Mesendoderm (in vitro differentiated cells): ENCODE measurements around the gene MACROD2.

Experiments
- DNase-seq: peaks from one replicate; pipeline ENCODE4 v3.0.0; 2013
- H2AK5ac ChIP-seq: 2 replicates; pipeline ENCODE4 v1.6.1; 2013; ENCODE audit warnings: low read length, inconsistent platforms
- H2BK120ac ChIP-seq: 2 replicates; pipeline ENCODE4 v1.6.1; 2013; ENCODE audit warnings: low read depth, mild to moderate bottlenecking, low read length, moderate library complexity, mixed read lengths
- H2BK15ac ChIP-seq: replicated peaks from 2 replicates; pipeline ENCODE4 v1.6.1; 2013; ENCODE audit warnings: low read depth, mild to moderate bottlenecking, moderate library complexity
- H2BK5ac ChIP-seq: 2 replicates; pipeline ENCODE4 v1.6.1; 2013; ENCODE audit warnings: low read length, inconsistent platforms
- H3K18ac ChIP-seq: 2 replicates; pipeline ENCODE4 v1.6.1; 2013; ENCODE audit warnings: mild to moderate bottlenecking, low read length, mixed read lengths
- H3K23ac ChIP-seq: one replicate; pipeline ENCODE4 v1.6.1; 2013; ENCODE audit warnings: low read length
- H3K27ac ChIP-seq: 2 replicates; pipeline ENCODE4 v1.5.1; 2013; ENCODE audit warnings: low read depth, mild to moderate bottlenecking, inconsistent platforms, low read length, moderate library complexity
- H3K27me3 ChIP-seq: 2 replicates; pipeline ENCODE4 v1.6.1; 2013; ENCODE audit warnings: low read length, control low read depth, mild to moderate bottlenecking, inconsistent platforms; ENCODE audit not compliant: insufficient read depth, poor library complexity
- H3K36me3 ChIP-seq: 2 replicates; pipeline ENCODE4 v1.6.1; 2013; ENCODE audit warnings: low read length, inconsistent platforms; ENCODE audit not compliant: control insufficient read depth, insufficient read depth
- H3K4ac ChIP-seq: one replicate; pipeline ENCODE4 v1.6.1; 2013; ENCODE audit warnings: low read depth, mild to moderate bottlenecking, low read length, moderate library complexity
- H3K4me1 ChIP-seq: 2 replicates; pipeline ENCODE4 v1.6.1; 2013; ENCODE audit warnings: low read depth, low read length, inconsistent platforms; ENCODE audit not compliant: control insufficient read depth
- H3K4me2 ChIP-seq: 2 replicates; pipeline ENCODE4 v1.6.1; 2013; ENCODE audit warnings: low read length
- H3K4me3 ChIP-seq: 2 replicates; pipeline ENCODE4 v1.5.1; 2013; ENCODE audit warnings: mild to moderate bottlenecking, low read length
- H3K56ac ChIP-seq: one replicate; pipeline ENCODE4 v1.6.1; 2013; ENCODE audit warnings: low read length
- H3K79me1 ChIP-seq: 2 replicates; pipeline ENCODE4 v1.6.1; 2013; ENCODE audit warnings: low read length, inconsistent platforms
- H3K79me2 ChIP-seq: 2 replicates; pipeline ENCODE4 v1.6.1; 2013; ENCODE audit warnings: mild to moderate bottlenecking, low read length; ENCODE audit not compliant: control insufficient read depth, insufficient read depth
- H3K9ac ChIP-seq: 2 replicates; pipeline ENCODE4 v1.6.1; 2013; ENCODE audit warnings: low read length, inconsistent platforms
- H4K5ac ChIP-seq: one replicate; pipeline ENCODE4 v1.6.1; 2013; ENCODE audit warnings: low read length
- H4K8ac ChIP-seq: one replicate; pipeline ENCODE4 v1.6.1; 2013; ENCODE audit warnings: low read depth, mild to moderate bottlenecking, control low read depth, low read length, moderate library complexity
- WGBS: extraction: QIAGEN DNeasy Blood & Tissue Kit; methylation state at CpG from one replicate; pipeline ENCODE4 v1.1.7; 2013; ENCODE audit warnings: low lambda C conversion rate, missing lambda C conversion rate; ENCODE audit not compliant: insufficient coverage; ENCODE audit errors: extremely low coverage; 5-methylcytosine and 5-hydroxymethylcytosine counted together

The MACROD2 gene

GRCh38 chr20:14126856-14127255 lies 131.5 kb downstream of the MACROD2 start:
- no peak overlapping the region for H3K9ac ChIP-seq
- H3K79me2 ChIP-seq: no peaks in the 10 kb centered on the region
- H4K8ac ChIP-seq: no peak overlapping the region
- no peaks in the 10 kb centered on the region for H3K4me1 ChIP-seq
- H4K5ac ChIP-seq: no peak overlapping the region
- no peak overlapping the region for H3K4ac ChIP-seq
- no peak overlapping the region for H2BK5ac ChIP-seq
- no peak overlapping the region for H2BK120ac ChIP-seq
- H3K56ac ChIP-seq: no peak overlapping the region
- no peak overlapping the region for H3K4me2 ChIP-seq
- H3K27me3 ChIP-seq: no peaks in the 10 kb centered on the region
- no peaks in the 10 kb centered on the region for H3K36me3 ChIP-seq
- H2AK5ac ChIP-seq: no peak overlapping the region
- no peak for DNase-seq
- H2BK15ac ChIP-seq: no peak overlapping the region
- H3K4me3 ChIP-seq: no peak overlapping the region
- no peak overlapping the region for H3K18ac ChIP-seq
- no peaks in the 10 kb centered on the region for H3K79me1 ChIP-seq
- no CpG with 5 or more reads among the region's 2 CpGs for WGBS
- H3K23ac ChIP-seq: no peak overlapping the region
- no peak overlapping the region for H3K27ac ChIP-seq

GRCh38 chr20:14127514-14128223 lies 132.4 kb downstream of the MACROD2 start:
- Histone ChIP-seq H3K4ac (no peak overlapping the region), H3K18ac (no peak overlapping the region), H3K27me3 (no peaks in the 10 kb centered on the region), H2AK5ac (no peak overlapping the region), H3K36me3 (no peaks in the 10 kb centered on the region), H3K56ac (no peak overlapping the region), H3K4me3 (no peak overlapping the region), H3K79me1 (no peaks in the 10 kb centered on the region), H4K5ac (no peak overlapping the region), H2BK120ac (no peak overlapping the region), H2BK15ac (no peak overlapping the region), H4K8ac (no peak overlapping the region), H2BK5ac (no peak overlapping the region), H3K4me1 (no peaks in the 10 kb centered on the region), H3K79me2 (no peaks in the 10 kb centered on the region), H3K4me2 (no peak overlapping the region), H3K23ac (no peak overlapping the region), H3K27ac (no peak overlapping the region), H3K9ac (no peak overlapping the region)
- WGBS: no CpG with 5 or more reads among the region's 2 CpGs
- no peak for DNase-seq

DNA sequence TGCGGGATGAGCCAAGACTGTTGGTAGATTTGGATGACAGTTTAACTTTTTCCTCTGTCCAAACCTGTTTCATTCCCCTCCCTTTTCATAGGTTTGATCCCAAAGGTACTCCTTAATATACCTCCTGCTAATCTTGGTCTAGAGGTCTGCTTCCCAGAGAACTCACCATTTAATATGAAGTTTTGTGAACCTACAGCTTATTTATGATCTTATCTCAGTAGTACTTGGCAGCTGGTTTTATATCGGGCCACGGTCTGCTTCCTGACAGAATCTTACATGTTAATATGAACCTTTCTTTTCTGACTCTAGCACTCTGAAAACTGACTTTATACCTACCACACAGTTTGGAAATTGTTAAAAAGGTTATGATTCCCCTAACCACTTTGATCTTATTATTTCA lies 138.7 kb downstream of the MACROD2 start:
- Histone ChIP-seq H3K79me2 (no peaks in the 10 kb centered on the region), H3K27me3 (no peaks in the 10 kb centered on the region), H3K23ac (no peak overlapping the region), H3K36me3 (no peaks in the 10 kb centered on the region), H2BK5ac (no peak overlapping the region), H4K5ac (no peak overlapping the region), H3K4me1 (no peaks in the 10 kb centered on the region), H3K4me3 (no peak overlapping the region), H3K56ac (no peak overlapping the region), H3K18ac (no peak overlapping the region), H2BK15ac (no peak overlapping the region), H3K79me1 (no peaks in the 10 kb centered on the region), H3K4ac (no peak overlapping the region), H3K27ac (no peak overlapping the region), H4K8ac (no peak overlapping the region), H2AK5ac (no peak overlapping the region), H3K9ac (no peak overlapping the region), H3K4me2 (no peak overlapping the region), H2BK120ac (no peak overlapping the region)
- no peak for DNase-seq
- WGBS: no CpG with 5 or more reads among the region's 3 CpGs

DNA sequence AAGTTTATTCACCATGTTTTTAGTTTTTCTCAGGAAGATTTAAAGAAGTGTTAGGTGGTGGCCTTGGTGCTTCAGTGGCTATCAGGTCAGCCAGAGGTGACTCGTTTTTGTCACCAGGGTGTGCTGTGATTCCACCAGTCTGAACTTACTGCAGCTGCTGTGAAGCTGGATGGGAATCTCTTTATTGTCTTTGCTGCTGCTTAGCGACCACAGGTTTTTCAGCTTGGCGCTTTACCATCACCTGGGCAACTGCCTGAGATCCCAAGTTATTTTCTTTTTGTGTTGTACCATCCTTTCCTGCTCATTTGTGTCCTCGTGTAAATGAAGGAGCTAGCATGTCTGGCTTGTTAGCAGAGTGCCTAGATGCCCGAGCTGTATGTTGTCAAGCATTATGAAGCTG lies 146.9 kb downstream of the MACROD2 start:
- Histone ChIP-seq H3K79me1 (no peaks in the 10 kb centered on the region), H4K8ac (no peak overlapping the region), H3K9ac (no peak overlapping the region), H3K27ac (no peak overlapping the region), H3K4me2 (no peak overlapping the region), H3K23ac (no peak overlapping the region), H3K36me3 (no peaks in the 10 kb centered on the region), H2BK120ac (no peak overlapping the region), H4K5ac (no peak overlapping the region), H2AK5ac (no peak overlapping the region), H2BK5ac (no peak overlapping the region), H3K79me2 (no peaks in the 10 kb centered on the region), H3K18ac (no peak overlapping the region), H3K4me1 (no peaks in the 10 kb centered on the region), H3K27me3 (no peaks in the 10 kb centered on the region), H2BK15ac (no peak overlapping the region), H3K56ac (no peak overlapping the region), H3K4ac (no peak overlapping the region), H3K4me3 (no peak overlapping the region)
- no CpG with 5 or more reads among the region's 5 CpGs for WGBS
- peak; percentile 97 for DNase-seq

DNA sequence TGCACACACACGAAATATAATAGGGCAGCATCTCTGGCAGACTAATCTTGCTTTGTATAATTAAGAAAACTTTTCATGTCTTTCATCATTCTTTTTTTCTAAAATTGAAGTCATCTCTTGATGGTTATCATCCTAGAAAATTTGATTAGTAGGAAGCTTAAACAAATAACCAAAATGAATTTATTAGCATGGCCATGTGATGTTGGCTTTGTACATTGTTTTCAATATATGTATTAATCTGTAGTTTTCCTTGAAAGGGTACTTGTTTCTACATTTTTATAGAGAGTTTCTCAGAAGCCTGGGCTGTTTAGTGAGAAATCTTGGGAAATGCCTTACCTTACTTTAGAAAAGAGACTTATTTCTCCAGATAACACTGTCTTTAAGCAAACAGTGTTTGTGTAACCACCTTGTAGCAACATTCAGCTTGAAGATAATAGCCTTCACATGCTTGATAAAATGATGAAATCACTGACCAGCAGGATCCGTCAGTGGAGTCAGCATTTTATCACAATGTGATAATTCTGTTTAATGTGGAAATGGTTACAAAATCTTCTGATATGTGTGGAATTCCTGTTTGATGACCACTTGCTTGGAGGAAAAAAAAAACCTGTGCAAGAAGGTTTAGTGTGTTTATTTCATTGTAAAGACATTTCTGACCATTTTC lies 147.8 kb downstream of the MACROD2 start:
- Histone ChIP-seq H3K79me1 (no peaks in the 10 kb centered on the region), H2BK15ac (no peak overlapping the region), H2AK5ac (no peak overlapping the region), H3K27ac (no peak overlapping the region), H3K4me1 (no peaks in the 10 kb centered on the region), H4K8ac (no peak overlapping the region), H3K9ac (no peak overlapping the region), H3K79me2 (no peaks in the 10 kb centered on the region), H3K36me3 (no peaks in the 10 kb centered on the region), H3K4me2 (no peak overlapping the region), H4K5ac (no peak overlapping the region), H3K4me3 (no peak overlapping the region), H2BK120ac (no peak overlapping the region), H3K23ac (no peak overlapping the region), H2BK5ac (no peak overlapping the region), H3K4ac (no peak overlapping the region), H3K18ac (no peak overlapping the region), H3K27me3 (no peaks in the 10 kb centered on the region), H3K56ac (no peak overlapping the region)
- WGBS: no CpG with 5 or more reads among the region's 2 CpGs
- DNase-seq: peak; percentile 85
